Muscle of leg (tissue), 11 donors: ENCODE results near the gene GNA12. TPM values are rescaled to one million over a fixed set of nuclear protein-coding genes. Genes with fewer than 3 reads are reported as not detected.

Source experiments
- DNase-seq: peaks from one replicate; pipeline ENCODE4 v3.0.0; 2013
- H3K27ac ChIP-seq: one replicate; pipeline ENCODE4 v1.5.1; 2013; ENCODE audit warnings: mild to moderate bottlenecking, low read length, control low read depth
- H3K27me3 ChIP-seq: one replicate; pipeline ENCODE4 v1.6.1; 2013; ENCODE audit warnings: low read length; ENCODE audit not compliant: control insufficient read depth, insufficient read depth
- H3K36me3 ChIP-seq: one replicate; pipeline ENCODE4 v1.6.1; 2013; ENCODE audit warnings: low read length; ENCODE audit not compliant: control insufficient read depth, insufficient read depth
- H3K4me1 ChIP-seq: one replicate; pipeline ENCODE4 v1.6.1; 2013; ENCODE audit warnings: low read length; ENCODE audit not compliant: control insufficient read depth, insufficient read depth
- H3K4me3 ChIP-seq: one replicate; pipeline ENCODE4 v1.5.1; 2013; ENCODE audit warnings: low read length, control low read depth
- H3K9me3 ChIP-seq: replicated peaks from 2 replicates; pipeline ENCODE4 v1.6.1; 2013; ENCODE audit warnings: low read depth, low read length; ENCODE audit not compliant: control insufficient read depth
- WGBS: methylation state at CpG from one replicate; pipeline ENCODE4 v1.1.5; 2013; ENCODE audit warnings: missing lambda C conversion rate; ENCODE audit not compliant: insufficient coverage; 5-methylcytosine and 5-hydroxymethylcytosine counted together
- polyA plus RNA-seq, 8 donors: library from polyadenylated mRNA; unstranded; fragments of 120-200 nt; gene quantifications; one replicate each; pipeline versions ENCODE4 v1.2.1 to v1.2.3, GENCODE V29; 2013; ENCODE audit warnings: inconsistent platforms in 1 of 8, low replicate concordance in 1 of 8; ENCODE audit not compliant: insufficient read length in 8 of 8, insufficient read depth in 1 of 8
- total RNA-seq: library from RNA; stranded (reverse); fragments of 120-200 nt; gene quantifications from one replicate; pipeline ENCODE4 v1.2.4, GENCODE V29; 2013

Gene GNA12
- total and polyA plus RNA-seq, 9 donors = 6.6 to 40.4 (median 31.6) TPM

DNA sequence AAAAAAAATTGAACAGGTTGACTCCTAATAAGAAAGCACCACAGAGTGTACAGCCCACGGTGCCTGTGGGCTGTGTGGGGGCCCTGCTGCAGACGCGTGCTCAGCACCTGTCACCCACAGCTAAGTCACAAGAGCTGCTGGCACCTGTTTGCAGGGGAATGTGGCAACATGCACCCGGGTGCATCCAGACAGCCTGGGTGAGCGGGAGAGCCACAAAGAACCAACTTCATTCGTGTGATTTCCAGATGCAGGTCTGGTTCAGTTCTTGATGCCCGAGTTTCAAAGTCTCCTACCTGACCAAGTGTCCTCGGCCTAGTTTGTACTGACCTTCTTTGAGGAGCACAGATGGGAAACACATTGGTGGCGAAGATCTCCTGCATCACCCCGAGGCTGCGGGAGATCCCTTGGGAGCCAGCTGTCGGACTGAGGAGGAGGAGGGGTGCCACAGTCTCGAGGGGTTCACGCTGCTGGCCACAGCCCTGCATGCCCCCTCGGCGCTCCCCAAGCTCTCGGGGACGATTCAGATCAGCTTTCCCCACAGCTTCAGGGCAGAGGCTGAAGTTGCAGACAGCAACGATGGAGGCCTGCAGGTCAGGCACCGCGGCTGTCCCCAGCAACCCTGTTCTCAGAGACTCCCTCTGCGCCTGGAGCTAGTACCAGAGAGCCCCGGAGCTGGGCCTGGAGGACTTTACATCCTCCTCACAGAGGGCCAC lies 120.8 kb downstream of the GNA12 start:
- WGBS = 80% methylated on average over 18 of the region's 23 CpGs
- Histone ChIP-seq H3K27me3 (no peaks in the 10 kb centered on the region), H3K27ac (no peak overlapping the region), H3K9me3 (no peaks in the 10 kb centered on the region), H3K4me3 (no peak overlapping the region), H3K4me1 (peaks cover 16% of the 10 kb centered on the region), H3K36me3 (peaks cover 21% of the 10 kb centered on the region)
- DNase-seq = no peak

DNA sequence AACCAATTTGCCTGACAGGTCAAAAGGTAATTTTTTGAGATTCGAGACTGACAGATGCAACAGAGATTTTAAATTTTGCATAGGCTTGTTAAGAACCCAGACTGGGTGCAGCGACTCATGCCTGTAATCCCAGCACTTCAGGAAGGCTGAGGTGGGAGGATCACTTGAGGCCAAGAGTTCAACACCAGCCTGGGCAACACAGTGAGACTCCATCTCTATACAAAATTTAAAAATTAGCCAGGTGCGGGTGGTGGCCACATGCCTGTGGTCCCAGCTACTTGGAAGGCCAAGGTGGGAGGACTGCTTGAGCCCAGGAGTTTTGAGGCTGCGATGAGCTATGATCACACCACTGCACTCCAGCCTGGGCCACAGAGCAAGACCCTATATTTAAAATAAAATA lies 121.5 kb downstream of the GNA12 start:
- Histone ChIP-seq H3K27me3 (no peaks in the 10 kb centered on the region), H3K4me1 (peaks cover 21% of the 10 kb centered on the region), H3K9me3 (no peaks in the 10 kb centered on the region), H3K4me3 (no peak overlapping the region), H3K27ac (no peak overlapping the region), H3K36me3 (peaks cover 21% of the 10 kb centered on the region)
- 88% methylated on average over 2 of the region's 4 CpGs for WGBS
- DNase-seq = no peak

DNA sequence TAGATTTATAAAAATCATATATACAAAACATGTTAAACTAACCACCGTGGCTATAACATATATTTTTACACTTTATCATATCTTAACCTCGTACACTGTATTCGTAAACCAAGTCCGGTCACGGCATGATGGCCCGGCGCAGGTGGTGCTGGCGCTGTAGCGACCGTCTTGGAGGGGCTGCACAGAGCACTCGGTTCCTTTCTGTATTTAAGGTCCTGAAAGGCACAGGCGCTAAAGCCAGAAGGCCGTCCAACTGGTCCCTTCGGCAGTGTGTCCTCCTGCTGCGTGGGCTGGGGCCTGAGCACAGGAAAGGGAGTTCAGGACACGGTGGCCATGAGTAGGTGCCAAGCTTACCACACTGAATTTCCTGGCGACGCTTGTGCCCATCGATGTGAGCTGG lies 122.3 kb downstream of the GNA12 start:
- Histone ChIP-seq H3K9me3 (no peaks in the 10 kb centered on the region), H3K27me3 (no peaks in the 10 kb centered on the region), H3K4me1 (peaks cover 29% of the 10 kb centered on the region), H3K27ac (no peak overlapping the region), H3K36me3 (peaks cover 21% of the 10 kb centered on the region), H3K4me3 (no peak overlapping the region)
- WGBS = 91% methylated on average over 17 of the region's 19 CpGs
- DNase-seq = no peak

DNA sequence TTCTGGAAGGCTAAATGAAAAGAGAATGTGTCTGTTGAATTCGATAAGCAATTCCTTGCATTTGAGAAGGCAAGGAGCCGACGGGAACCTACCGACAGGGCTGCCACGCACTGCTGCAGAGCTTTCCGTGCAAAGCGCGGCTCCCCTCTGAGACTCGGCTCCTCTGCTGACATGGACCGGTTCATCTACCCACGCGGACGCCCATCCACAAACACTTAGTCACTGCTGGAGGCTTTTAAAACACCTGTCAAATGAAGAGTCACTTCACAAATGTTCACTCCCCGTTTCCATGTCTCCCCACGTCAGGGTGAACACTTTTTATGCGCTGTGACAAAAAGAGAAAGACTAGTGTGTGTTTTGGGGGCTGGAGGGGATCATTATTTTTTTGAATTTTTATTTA lies 124.1 kb downstream of the GNA12 start:
- Histone ChIP-seq H3K9me3 (no peaks in the 10 kb centered on the region), H3K4me1 (peaks cover 47% of the 10 kb centered on the region), H3K36me3 (peaks cover 17% of the 10 kb centered on the region), H3K27ac (no peak overlapping the region), H3K27me3 (no peaks in the 10 kb centered on the region), H3K4me3 (no peak overlapping the region)
- 81% methylated on average over 13 of the region's 16 CpGs for WGBS
- no peak for DNase-seq

DNA sequence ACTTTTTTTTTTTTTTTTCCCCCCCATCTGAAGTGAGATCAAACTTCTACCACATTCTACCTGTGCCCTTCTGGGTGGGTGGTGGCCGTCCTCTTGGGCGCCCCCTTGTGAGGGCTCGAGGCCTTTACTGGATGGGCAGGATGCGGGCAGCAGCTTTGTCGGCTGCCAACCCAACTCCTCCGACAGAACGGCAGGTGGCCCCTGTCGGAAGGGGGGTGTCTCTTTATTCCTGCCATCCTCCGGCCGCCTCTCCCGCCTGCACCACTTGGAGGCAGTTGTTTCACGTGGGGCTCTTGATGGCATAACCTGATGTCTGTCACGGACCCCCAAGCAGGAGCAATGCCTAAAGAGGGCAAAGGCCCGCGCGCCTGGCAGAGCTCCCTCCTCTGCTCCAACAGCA lies 125.1 kb downstream of the GNA12 start:
- WGBS = 70% methylated on average over 12 of the region's 16 CpGs
- Histone ChIP-seq H3K27me3 (no peaks in the 10 kb centered on the region), H3K27ac (no peak overlapping the region), H3K4me1 (peaks cover 52% of the 10 kb centered on the region), H3K9me3 (no peaks in the 10 kb centered on the region), H3K4me3 (no peak overlapping the region), H3K36me3 (peaks cover 17% of the 10 kb centered on the region)
- no peak for DNase-seq

DNA sequence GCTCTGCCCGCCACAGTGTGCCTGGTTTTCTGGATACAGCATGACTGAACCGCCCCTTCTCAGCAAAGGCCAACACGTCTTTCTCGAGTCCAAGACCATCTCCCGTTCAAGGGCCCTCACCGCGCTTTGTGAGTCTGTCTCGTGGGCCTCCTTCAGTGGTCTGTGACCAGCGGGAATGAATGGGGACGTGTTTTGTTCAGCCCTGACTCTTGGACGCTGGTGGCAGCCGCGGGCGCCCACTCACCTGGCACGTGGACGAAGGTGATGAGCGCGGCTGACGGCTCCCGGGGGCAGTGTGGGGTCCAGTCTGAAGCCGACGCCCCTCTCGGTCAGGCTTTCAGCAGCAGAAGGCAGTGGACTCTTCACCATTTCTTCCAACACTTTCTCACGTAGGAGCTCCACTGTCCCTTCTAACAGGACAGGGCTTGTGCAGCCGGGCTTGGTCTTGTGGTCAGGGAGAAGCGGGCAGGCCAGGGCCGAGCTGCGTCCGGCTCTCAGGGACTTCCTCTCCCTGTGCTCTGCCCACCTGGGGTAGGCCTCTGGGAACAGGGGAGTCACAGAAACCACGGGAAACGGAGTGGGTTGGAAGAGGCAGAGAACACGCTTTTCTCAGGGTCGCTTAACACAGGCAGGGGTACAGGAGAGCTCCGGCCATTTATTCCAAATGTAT lies 125.7 kb downstream of the GNA12 start:
- H3K27me3 ChIP-seq = no peaks in the 10 kb centered on the region
- no peak for DNase-seq
- peaks cover 53% of the 10 kb centered on the region for H3K4me1 ChIP-seq
- peaks cover 16% of the 10 kb centered on the region for H3K36me3 ChIP-seq
- 80% methylated on average over 24 of the region's 34 CpGs for WGBS
- H3K9me3 ChIP-seq = no peaks in the 10 kb centered on the region
- peak overlapping the region; percentile 82 for H3K27ac ChIP-seq
- H3K4me3 ChIP-seq = no peak overlapping the region

DNA sequence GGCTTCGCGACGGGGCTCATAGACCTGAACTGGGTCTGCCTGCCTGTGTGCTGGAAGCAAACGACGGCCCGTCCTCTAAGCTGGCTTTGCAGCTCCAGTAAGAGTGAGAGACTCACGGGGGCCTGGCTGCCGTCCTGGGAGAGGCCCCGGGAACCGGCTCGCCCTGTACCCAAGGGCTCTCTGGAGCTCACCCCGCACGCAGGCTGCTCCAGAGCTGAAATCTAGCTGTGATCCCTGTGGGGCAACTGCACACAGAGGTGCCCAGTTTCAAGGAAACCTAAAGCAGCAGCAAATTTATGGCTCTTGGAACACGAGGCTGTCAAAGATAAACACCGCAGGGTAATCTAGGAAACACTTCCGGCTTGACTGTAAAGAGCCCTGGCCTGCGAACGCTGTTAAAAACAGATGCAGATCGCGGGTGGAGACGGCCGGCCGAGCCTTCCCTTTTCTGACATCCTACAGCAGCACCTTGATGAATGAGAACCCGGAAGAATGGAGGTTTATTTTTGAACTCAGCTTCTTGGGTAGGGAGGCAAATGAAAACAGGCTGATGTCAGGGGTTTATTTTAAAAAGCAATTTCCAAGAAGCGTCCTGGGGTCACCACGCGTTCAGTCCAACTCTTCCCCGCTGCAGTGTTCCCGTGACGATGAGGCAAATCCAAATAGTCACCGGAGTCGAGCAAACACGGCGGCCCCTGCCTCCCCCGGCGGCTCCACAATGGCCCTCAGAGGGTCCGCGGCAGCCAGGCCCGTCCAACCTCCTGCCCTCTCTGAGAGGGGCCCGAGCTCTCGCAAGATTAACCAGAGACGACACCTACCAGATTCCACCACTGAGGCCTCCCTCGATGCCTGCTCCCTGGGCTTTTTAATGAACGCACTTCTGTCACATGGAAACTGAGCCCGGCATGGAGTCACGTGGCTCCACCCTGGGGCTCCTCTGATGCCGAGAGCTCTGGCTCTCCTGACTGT lies 126.5 kb downstream of the GNA12 start:
- no peak overlapping the region for H3K4me3 ChIP-seq
- peaks cover 56% of the 10 kb centered on the region for H3K4me1 ChIP-seq
- no peaks in the 10 kb centered on the region for H3K27me3 ChIP-seq
- peaks cover 10% of the 10 kb centered on the region for H3K36me3 ChIP-seq
- H3K9me3 ChIP-seq = no peaks in the 10 kb centered on the region
- peak; percentile 81 for DNase-seq
- 21% methylated on average over 41 of the region's 47 CpGs for WGBS
- peak overlapping the region; percentile 82 for H3K27ac ChIP-seq

DNA sequence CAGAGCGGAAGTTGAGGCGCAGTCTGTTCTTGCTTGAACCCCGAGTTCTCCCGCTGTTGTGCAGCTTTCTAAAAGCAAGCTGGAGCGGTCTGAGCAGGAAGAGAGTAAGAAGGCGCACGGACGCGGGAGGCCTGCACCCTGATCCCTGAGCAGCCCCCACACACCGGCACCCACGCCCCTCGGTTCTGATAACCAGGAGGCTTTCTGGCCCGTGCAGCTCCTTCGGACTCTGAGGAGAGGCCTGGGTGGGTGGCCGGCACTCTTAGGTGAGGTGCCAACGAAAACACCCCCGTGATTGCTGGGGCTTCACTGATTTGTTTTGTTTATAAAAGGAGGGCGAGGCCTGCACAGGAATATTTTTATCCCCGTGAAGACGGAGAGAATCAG lies 127.2 kb downstream of the GNA12 start:
- Histone ChIP-seq H3K27ac (peak overlapping the region; percentile 82), H3K9me3 (no peaks in the 10 kb centered on the region), H3K4me3 (no peak overlapping the region), H3K36me3 (peaks cover 9% of the 10 kb centered on the region), H3K4me1 (peaks cover 55% of the 10 kb centered on the region), H3K27me3 (no peaks in the 10 kb centered on the region)
- DNase-seq = no peak
- WGBS = 79% methylated on average over 17 of the region's 20 CpGs

DNA sequence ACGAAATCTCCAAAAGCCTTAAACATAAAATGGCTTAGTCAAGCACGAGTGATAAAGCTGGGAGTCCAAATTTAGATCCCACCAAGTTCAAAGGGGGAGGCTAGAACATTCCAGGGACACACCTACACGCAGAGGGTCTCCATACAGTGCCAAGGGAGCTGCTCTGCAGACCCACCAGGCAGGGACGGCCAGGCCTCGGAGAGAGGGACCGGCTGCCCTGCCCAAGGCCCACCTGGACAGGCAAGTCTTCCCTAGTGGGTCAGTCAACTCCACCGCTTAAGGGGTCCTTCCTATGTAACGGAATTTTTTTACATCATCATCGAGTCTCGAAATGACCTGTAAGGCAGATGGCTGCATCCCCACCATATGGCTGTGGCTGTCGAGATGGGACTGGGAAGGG lies 127.6 kb downstream of the GNA12 start:
- H3K36me3 ChIP-seq = peaks cover 9% of the 10 kb centered on the region
- H3K4me1 ChIP-seq = peaks cover 55% of the 10 kb centered on the region
- H3K9me3 ChIP-seq = no peaks in the 10 kb centered on the region
- peak overlapping the region; percentile 82 for H3K27ac ChIP-seq
- no peak for DNase-seq
- WGBS = 85% methylated on average over 10 of the region's 11 CpGs
- no peaks in the 10 kb centered on the region for H3K27me3 ChIP-seq
- no peak overlapping the region for H3K4me3 ChIP-seq
